Astrocyte of the hippocampus (primary cell): ENCODE results near the gene FLNB.
A peak's percentile ranks its signal among the peaks of the same experiment; 100 is the strongest.

Experiments used
- DNase-seq: peaks from one replicate; pipeline ENCODE4 v3.0.0; 2011; ENCODE audit warnings: low read depth, low spot score

Gene FLNB

DNA sequence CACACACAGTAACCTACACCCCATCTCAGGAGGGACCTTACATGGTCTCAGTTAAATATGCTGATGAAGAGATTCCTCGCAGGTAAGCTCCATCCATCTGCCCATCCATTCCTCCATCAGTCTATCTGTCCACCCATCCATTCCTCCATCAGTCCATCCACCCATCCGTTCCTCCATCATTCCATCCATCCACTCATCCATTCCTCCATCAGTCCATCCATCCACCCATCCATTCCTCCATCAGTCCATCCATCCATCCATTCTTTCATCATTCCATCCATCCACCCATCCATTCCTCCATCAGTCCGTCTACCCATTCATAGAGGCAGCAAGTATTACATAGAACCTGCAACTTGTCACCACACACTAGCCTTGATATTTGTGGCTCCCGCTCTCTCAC is 124.6 kb downstream of the FLNB start:
- no peak for DNase-seq

DNA sequence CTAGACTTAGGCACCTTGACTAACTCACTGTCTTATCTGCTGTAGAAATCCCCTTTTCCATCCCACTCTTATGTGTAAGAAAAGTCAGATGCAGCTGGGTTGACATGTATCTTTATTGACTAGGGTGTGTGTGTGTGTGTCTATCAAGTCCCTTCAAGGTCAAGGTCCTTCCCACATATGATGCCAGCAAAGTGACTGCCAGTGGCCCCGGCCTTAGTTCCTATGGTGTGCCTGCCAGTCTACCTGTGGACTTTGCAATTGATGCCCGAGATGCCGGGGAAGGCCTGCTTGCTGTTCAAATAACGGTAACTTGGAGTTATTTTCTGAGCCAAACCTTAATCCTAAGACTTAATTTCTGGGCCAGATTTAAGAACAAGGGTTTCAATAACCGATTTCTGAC is 126.2 kb downstream of the FLNB start:
- no peak for DNase-seq

DNA sequence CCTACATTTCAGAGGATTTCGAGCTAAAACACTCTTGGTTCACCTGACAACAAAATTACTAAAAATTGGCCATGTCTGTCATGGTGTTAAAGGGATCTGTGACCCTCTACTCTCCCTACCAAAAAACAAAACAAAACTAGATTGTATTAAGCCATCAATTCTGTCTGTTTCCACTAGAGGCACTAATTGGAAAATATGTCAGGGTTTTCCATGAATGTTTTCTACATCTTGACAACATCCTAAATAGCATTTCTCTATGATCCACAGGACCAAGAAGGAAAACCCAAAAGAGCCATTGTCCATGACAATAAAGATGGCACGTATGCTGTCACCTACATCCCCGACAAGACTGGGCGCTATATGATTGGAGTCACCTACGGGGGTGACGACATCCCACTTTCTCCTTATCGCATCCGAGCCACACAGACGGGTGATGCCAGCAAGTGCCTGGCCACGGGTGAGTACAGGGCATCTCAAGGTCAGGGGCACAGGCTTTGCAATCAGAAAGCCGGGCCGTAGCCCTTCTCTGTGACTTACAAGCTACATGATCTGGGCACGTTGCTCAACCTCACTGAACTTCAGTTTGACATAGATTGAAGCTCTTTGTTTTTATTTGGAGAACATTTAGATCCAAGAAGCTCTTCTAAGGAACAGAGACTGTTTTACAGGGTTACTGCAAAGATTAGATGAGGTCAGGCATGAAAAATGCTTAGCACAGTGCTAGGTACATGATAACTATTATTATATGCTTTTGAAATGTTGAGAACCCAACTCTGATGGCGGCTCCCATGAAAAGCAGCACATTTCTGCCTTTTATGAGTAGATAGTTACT is 127.7 kb downstream of the FLNB start:
- no peak for DNase-seq

DNA sequence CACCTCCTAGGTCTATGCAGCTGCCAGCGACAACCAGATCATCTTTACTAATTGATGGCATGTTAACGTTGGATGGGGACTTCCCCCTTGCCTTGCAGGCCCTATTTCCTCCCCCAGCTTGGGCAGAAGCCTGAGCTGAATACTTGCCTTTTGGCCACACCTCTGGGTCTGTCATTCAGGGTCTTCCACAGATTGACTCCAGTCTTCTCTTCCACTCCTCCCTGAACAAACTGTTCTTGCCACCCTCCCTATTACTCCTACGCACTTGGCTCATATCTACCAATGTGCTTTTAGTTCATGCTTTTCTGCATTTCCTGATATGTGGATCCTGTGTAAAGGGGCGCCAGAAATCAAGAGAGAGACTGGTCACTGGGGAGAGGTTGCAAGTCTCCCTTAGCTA is 129.1 kb downstream of the FLNB start:
- no peak for DNase-seq

DNA sequence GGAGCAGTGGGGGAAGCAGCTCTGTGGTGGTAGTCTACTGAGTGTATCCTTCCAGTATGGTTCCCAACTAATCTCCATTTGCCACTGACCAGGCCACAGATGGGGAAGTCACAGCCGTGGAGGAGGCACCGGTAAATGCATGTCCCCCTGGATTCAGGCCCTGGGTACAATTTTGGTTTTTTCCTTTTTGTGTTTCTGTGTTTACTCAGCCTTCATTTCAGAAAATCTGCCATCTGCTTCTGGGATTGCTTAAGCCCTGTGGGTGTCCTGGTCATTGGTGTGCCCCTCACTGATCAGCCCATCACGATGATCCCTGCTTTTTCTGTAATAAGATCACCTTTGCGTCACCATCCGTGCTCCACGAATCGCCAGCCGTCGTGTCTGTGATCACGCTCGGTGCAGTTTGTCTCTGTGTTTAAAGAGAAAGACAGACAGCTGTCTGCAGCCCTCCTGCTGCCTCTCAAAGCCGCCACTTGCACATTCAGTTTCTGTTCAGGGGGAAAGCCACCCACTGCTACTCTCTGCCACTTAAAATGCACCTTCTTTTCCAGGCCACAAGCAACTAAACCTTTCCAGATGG is 133.6 kb downstream of the FLNB start:
- DNase-seq, result no peak

DNA sequence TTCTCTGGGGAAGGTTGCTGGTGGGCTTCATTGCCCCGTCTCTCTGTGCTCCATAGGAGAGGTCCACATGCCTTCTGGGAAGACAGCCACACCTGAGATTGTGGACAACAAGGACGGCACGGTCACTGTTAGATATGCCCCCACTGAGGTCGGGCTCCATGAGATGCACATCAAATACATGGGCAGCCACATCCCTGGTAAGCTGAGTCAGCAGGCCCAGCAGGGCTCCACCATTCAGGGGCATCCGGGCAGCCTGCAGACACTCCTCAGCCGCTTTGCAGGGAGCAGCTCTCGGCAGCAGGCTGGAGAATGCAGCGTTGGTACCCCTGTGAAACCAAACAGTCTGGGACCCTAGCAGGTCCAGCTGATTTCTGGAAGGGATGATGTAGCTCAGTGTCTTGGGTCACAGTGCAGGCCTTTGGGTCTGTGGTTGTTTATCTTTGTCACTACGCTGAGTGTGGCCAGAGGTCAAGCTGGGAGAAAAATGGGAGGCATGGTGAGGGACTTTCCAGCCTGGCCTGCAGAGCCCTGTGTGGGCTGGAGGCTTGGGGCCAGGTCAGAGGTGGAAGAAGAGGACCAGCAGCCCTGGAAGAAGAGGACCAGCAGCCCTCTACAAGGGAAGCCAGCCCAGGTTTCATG is 135.3 kb downstream of the FLNB start:
- no peak for DNase-seq

DNA sequence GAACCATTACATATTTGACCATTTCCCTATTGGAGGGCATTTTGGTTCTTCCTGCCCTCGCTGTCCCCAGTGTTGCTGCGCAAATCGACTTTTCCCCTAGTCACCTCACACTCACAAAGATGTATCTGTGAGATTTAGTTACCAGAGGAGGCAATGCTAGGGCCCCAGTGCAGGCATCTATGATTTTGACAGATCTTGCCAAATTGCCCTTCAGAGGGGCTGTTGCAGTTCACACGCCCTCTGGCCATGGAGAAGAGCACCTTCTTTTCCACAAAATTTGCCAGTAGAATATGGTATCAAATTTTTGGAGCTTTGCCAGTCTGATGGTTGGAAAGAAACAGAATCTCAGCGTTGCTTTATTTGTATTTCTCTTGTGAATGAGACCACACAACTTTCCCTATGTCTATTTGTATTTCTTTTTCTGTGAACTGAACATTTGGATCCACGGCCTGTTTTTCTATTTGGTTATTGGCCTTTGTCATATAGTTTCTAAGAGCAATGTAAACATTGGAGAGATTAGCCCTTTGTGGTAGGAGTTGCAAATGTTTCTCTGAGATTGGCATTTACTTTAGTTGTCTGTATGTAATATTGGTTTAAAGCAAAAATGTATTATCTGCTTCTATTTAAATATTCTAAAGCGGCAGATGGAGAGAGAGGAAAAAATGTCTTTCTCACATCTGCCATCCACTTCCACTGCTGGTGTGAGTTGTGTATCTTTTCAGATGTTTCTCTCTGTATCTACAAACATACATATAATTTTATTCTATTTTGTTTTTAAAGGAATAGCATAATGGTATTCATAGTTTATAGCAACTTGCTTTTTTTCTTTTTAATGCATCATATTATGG is 136.5 kb downstream of the FLNB start:
- DNase-seq, result no peak

DNA sequence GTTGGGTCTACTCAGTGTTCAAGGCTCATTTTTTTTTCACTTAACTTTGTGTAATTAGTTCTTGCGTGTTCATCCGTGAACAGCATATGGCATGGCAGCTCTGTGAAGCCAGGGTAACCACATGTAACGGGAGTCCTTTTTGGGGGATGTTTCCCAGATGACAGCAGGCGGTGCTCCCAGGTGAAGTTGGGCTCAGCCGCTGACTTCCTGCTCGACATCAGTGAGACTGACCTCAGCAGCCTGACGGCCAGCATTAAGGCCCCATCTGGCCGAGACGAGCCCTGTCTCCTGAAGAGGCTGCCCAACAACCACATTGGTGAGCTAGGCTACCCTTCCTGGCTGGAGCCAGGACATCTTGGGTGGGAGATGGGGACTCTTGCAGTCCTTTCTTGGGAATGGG is 139.8 kb downstream of the FLNB start:
- DNase-seq, result no peak

DNA sequence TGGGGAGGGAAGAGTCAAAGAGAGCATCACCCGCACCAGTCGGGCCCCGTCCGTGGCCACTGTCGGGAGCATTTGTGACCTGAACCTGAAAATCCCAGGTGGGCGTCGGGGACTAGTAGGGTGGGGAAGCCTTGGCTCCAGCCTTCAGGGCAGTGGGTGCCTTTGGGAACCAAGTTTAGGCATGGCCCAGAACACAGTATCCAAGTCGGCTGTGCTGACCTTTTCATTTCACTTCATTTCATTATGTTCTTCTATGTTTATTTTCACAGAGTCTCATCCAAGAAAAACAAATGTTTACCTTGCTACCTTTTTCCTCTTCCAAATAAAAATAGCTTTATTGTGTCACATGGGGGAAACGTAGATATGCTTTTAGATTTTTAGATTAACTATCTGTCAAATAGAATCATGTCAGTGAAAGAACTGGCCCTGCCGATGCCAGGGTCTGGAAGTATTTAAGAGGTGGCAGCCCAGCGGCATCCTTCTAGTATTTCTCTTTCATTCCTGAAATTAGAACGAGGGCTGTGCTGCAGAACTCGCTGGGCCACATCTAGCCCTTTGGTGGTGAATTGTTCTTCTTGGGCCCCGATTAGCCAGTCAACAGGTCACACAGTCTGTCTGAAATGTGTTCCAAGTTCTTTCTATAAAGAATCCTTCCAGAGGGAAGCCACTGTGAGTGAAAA is 142.0 kb downstream of the FLNB start:
- DNase-seq, result no peak

DNA sequence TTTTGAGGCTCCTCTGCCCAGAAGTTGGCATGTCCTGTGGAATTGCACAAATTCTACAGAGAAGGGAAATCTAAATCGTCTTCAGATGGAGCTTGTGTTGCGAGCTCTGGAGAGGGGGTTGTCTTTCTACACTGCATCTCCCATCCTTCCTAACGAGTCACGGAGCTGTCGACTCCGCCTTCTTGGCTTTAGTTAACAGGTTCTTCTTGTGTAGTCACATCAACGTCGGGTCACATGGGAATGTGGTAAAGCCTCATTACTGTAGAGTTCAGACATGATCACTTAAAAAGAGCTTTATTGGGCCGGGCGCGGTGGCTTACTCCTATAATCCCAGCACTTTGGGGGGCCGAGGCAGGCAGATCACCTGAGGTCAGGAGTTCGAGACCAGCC is 142.6 kb downstream of the FLNB start:
- no peak for DNase-seq

DNA sequence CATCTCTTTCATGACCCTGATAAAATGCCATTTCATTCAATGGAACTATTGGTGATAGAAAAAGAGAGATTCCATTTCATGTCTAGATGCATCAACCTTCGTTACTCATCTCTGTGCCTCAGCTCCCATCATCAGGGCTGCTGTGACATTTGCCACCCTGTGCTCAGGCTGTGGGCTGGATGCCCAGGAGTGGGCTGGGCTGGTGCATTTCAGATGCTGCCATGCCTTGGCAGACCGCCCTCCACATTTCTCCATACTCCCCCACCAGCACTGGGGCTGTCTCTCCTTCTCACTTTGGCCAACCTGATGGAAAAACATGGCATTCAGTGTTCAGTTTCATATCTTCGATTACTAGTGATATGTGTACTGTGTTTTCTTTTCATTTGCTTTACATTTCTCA is 143.4 kb downstream of the FLNB start:
- DNase-seq, result peak; percentile 52

DNA sequence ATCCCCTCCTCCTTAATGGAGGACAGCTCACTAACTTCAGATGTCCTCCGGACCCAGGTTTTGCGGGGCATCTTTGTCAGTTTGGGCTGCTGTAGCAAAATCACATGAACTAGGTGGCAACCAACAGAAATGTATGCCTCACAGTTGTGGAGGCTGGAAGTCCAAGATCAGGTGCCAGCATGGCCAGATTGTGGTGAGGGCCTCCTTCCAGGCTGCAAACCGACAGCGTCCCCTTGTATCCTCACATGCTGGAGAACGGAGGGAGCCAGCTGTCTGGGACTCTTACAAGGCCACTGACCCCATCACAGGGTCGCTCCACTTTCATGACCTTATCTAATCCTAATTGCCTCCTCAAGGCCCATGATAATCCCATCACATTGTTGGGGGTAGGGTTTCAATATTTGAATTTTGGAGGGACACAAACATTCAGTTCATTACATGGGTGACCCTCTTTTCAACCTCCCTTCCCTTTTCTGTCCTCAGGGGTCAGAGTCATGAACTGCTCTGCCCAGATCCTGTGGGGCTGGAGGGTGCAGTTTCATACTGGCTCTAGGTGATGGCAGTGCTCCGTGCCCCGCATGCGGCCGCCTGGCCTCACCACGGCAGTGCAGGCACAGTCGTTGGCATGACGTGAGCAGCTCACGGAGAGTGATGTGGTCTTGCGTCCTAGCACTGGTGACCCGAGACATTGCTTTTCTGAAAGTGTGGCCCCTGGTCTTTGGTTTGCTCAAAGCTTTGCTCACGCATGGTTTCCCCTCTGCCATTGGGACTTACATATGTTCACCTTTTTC is 144.2 kb downstream of the FLNB start:
- DNase-seq, result no peak

DNA sequence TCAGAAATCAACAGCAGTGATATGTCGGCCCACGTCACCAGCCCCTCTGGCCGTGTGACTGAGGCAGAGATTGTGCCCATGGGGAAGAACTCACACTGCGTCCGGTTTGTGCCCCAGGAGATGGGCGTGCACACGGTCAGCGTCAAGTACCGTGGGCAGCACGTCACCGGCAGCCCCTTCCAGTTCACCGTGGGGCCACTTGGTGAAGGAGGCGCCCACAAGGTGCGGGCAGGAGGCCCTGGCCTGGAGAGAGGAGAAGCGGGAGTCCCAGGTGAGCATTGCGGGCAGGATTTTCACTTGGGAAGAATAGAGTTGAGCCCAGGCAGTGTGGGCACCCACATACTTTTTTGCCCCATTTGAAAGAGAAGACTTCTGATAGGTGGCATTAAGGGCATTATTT is 145.1 kb downstream of the FLNB start:
- DNase-seq, result no peak

DNA sequence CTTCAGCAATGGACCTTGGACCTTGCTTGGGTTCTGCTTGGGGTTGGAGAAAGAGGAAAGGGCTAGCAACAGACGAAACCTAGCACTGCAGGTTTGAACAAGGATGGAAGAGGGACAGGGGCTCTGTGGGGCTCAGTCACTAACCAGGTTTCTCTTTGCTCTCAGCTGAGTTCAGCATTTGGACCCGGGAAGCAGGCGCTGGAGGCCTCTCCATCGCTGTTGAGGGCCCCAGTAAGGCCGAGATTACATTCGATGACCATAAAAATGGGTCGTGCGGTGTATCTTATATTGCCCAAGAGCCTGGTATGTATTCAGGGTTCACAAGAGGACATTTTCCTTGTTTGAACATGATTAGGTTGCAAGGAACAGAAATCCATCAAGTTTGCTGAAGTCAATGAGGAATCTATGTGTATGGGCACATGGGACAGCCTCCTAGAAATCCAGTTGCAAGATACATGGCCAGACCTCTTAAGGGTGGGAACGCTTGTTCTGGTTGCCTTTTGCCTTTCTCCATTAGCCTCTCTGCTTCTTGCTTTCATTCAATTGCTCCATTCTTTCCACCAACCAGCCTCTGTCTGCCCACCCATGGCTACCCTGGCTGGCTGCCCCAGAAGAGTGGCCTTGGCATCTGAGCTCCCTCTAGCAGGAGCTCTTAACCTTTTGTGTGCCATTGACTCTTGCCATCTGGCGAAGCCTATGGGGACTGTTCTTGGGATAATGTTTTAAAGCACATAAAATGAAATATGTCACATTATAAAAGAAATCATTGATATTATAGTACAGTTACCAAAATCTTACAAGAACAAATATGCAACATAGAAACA is 146.6 kb downstream of the FLNB start:
- DNase-seq, result no peak

DNA sequence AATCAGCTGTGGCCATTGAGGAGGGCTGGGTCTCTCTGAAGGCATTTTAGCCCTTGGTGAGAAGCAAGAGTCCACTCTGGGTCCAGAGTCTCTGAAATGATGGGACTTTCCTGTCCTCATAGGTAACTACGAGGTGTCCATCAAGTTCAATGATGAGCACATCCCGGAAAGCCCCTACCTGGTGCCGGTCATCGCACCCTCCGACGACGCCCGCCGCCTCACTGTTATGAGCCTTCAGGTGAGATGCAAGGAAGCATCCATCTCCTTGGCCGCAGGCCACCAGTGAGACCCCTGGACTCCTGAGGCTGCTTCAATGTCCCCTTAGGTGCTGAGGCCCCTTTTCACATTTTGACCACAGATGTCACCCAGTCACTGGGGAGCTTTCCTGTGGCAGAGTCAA is 147.6 kb downstream of the FLNB start:
- DNase-seq, result no peak

DNA sequence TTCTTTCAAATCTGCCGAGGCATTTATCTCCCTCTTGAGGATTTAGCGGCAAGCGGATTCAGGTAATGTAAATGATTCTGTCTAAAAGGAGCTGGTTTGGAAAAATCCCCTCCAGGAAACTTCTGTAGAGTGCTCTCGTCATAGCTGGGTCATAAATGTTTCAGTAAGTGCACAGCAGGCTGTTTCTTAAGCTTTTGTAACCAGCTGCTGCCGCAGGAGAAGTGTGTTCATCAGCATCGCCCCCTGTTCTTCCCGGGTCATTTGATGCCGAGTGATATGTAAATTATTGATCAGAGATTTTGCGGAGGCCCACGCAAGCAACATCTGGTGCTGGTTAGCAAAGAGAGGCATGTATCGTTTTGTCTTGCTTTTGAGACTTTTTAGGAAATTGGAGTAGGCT is 149.5 kb downstream of the FLNB start:
- DNase-seq, result no peak

DNA sequence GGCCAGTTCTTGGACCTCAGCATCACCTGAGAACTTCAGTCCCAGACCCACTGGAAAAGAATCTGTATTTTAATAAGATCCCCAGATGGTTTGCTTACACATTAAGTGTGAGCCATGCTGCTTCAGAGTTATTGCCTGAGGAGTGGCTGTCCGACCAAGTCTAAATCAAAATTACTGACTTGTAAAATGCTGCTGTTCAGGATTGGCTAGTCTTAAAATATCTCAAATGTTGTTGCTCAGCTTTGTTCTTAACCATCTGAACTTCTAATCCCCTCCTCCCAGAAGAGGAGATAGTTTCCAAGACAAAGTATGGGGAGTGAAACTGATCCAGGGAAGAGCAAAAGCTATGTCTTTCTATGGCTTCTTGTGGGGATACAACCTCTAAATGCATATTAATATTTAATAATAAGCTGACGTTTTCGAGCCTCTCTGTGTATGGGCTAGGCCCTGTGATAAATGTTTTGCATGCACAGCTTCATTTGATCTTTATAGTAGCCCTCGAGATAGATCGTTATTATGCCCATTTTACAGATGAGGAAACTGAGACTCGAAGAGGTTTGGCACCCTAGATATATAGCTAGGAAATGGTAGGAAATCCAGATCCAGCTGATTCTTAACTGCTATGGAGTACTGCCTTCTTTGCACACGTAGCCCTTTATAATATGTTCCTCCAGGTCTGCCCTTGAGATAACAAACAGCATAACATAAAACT is 150.4 kb downstream of the FLNB start:
- DNase-seq, result no peak

DNA sequence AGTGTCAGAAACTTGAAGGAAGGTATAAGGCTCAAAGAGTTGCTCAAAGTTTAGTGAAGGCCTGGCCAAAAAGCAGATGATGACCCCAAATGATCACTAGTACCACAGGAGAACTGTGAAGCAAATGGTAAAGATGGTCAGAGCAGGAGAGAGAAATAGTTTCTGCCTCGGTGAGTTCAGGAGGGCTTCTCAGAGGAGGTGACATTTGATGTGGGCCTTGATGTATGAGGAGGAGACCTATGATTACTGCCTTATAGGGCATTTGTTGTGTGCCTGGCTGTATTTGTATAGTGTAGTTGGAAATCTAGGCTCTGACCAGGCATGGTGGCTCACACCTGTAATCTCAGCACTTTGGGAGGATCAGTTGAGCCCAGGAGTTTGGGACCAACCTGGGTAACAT is 152.2 kb downstream of the FLNB start:
- no peak for DNase-seq
